HG03039 (cell line): Measurements from ENCODE around the gene POU6F2.
"Not testable (repeated sequence)": the region's sequence is repeated elsewhere in the genome, so short reads cannot be mapped to it uniquely, and the experiment has no call there.

Experiments
- ATAC-seq: cut with Tn5 transposase; IDR thresholded peaks from one replicate; pipeline ENCODE4 v1.9.1; 2021; ENCODE audit warnings: mild to moderate bottlenecking, moderate library complexity; ENCODE audit not compliant: unreplicated experiment

The POU6F2 gene

DNA sequence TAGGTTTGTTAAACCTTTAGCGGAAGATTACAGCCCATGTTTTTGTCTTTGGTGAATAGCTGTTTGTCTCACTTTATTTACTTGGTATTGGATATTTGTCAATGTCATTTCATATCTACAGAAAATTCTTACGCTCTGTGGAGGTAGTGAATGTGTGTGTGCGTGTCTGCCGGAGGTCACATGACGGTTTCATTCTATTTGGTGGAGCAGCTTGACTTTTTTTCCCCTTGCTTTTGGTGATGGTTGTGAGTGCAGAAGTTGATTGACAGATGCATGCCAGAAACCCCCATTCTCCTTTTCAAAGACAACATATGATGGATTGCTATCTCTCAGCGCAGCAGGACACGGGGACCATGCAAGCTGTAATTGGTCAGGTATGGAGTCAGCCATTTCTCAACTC, at the start of gene POU6F2:
POU6F2 (plus strand) TSS at position 225 of the 400 bp plus-strand sequence; CDS start at position 270, 45 bp downstream.
- ATAC-seq, result no peak

- no peak for ATAC-seq
Measured at GRCh38 chr7:38928506-38928905, 49.2 kb upstream of the POU6F2 start.

DNA sequence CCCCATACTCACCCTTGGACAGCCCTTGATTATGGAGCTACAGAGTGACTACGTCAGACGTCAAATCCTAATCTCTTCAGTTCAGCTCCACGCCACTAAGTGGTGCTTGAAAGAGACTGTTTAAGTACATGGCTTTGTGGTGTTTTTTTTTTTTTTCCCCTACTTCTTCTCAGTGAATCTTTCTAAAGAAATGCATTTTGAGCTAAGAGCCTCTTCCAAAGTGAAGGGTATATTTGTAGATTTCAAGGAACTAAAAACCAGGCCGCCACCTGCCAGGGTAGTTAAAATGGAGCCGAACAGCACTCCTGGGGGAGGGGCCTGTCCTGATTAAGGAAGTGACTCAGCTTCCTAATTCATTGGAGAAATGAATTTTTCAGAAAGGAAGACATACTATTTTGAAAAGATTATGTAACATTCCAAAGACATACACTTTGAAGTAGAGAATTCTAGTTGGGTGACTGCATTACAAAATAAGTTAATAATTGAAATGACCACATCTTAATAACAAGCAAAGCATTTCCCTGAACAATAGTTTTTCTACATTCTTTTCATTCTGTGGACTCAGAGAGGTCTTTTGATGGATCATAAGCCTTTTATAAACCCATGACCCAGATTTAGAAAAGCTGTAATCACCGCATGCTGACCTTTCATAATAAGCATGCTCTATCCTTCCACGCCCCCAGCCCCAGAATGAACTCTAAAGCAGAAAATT, 48.1 kb upstream of the POU6F2 start:
- ATAC-seq, result no peak

GRCh38 chr7:38932509-38933168, 45.1 kb upstream of the POU6F2 start:
- no peak for ATAC-seq

DNA sequence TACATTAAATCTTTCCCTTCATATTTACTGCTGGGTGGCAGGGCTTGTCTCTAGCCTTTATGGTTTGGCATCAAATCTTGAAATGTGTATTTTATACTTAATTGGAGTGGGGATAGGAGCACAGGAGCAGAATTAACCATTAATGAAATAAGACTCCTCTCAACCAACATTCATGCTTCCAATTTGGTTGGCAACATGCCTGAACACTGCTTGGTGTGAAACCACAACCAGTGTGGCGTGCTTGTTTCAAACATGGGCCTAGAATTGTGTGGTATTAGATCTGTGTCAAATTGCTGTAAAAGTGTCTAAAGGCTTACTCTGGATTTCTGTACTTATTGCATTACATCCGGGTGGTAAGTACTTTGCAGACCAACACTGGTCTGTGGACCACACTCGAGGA, 43.7 kb upstream of the POU6F2 start:
- ATAC-seq, result no peak

DNA sequence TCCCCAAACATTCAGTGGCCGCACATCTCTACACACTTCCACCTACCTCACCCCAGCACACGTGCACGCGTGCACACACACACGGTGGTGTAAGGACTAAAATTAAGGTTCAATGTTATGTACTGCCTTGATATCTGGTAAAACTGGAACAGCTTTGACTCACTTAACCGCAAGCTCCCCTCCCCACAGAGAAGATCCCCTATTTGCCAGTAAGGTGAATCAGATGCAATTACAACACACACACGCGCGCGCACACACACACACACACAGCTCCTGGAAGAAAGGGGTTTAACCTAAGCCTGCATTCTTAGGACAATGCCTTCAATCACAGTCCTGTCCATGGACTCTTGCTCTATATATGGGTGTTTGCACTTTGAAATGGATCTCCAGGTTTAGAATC, 43.2 kb upstream of the POU6F2 start:
- ATAC-seq, result no peak

GRCh38 chr7:38936641-38937040, 41.1 kb upstream of the POU6F2 start:
- no peak for ATAC-seq

GRCh38 chr7:38938001-38938485, 39.7 kb upstream of the POU6F2 start:
- no peak for ATAC-seq

DNA sequence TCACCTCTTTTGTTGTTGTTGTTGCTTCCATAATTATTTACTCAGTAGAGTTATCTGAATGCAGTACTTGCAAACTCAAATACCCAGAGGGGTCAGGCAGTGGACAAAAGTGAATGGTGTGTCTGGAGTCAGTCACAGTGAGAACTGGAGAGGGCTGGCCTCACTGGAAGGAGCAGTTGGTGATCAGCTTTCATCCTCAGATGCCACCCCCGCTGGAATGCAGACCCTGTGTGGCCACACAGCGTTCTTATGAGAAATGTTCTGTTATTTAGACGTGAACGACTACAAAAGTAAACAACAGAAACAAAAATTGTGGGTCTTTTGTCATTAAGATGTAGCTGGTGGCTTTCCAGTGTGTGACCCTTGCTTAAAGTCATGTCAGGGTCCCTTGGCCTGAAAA, 39.1 kb upstream of the POU6F2 start:
- ATAC-seq, result no peak

DNA sequence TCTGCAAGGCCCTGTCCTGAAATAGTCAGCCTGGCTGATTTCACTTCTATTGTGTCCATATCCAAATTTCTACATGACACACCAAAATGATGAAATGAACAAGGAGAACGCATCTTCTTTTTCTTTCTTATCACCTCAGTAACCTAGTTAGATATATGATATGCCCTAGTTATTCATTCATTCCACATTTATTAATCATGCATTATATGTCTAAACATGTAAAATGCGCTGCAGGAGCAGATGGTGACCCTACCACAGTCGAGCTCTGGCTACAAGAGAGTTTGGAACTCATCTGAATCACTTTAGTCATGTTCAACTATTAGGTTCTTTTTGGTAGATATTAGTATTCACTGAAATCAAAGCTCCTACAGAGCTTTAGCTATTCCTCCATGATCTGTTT, 36.9 kb upstream of the POU6F2 start:
- ATAC-seq, result no peak

GRCh38 chr7:38942431-38943051, 35.2 kb upstream of the POU6F2 start:
- no peak for ATAC-seq

GRCh38 chr7:38947541-38947940, 30.2 kb upstream of the POU6F2 start:
- not testable (repeated sequence) for ATAC-seq

DNA sequence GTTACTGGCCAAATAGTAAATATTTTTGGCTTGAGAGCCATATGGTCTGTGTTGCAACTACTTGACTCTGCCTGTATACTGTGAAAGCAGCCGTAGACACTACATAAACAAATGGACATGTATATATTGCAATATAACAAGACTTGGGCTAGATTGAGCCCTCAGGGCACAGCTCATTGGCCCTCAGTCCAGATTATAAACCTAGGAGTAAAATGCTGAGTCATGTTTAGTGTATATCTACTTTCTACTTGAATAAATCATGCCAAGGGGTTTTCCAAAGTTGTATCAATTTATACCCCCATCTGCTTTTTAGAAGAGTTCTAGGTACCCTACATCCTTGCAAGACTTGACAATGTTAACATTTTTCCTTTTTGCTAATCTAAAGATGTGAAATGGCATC, 27.4 kb upstream of the POU6F2 start:
- no peak for ATAC-seq

- ATAC-seq, result no peak
Measured at GRCh38 chr7:38951213-38951612, 26.5 kb upstream of the POU6F2 start.

GRCh38 chr7:38953227-38953626, 24.5 kb upstream of the POU6F2 start:
- no peak for ATAC-seq

- no peak for ATAC-seq
Measured at GRCh38 chr7:38953971-38954370, 23.7 kb upstream of the POU6F2 start.

- ATAC-seq, result no peak
Measured at GRCh38 chr7:38955892-38956291, 21.8 kb upstream of the POU6F2 start.

- no peak for ATAC-seq
Measured at GRCh38 chr7:38962028-38962427, 15.7 kb upstream of the POU6F2 start.

GRCh38 chr7:38964921-38965320, 12.8 kb upstream of the POU6F2 start:
- ATAC-seq, result no peak

DNA sequence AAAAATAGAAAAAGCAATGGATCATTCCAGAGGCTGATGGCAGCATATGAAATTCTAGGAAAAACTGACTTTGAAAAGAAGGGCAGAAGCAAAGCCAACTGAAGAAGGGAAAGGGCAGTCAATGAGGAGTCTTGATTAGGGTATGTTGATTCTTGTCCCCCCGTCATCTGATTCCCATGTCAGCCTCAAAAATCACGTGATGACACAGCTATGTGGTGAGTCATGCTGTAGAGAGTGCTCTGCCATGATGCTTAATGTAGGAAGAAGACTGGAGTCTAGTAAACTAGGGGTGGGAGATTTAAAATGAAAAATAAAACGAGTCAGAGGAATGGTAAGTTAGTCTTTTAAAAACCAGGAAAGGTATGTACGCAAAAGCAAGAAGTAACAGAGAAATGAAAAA, 3.9 kb upstream of the POU6F2 start:
- ATAC-seq, result no peak

DNA sequence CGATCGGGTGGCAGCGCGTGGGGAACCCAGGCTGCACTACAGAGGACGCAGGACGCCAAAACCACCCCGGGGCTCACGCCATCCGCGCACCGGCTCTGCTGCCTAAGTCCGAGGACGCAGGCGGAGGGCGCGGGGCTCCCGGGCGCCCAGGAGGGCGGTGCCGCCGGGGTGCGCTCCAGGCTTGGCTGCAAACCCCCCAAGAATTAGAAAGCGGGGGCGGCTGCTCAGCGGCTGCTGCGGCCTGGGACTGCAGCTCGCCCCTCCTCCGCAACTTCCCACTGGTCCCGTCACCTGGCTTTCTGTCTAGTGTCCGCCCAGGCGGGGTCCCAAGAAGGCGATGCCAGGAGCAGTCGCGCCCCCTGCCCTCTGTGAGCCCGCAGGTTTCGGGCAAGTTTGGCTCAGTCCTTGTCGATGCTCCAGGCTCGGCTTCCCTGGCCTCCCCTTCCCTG, 1.7 kb upstream of the POU6F2 start:
- no peak for ATAC-seq

DNA sequence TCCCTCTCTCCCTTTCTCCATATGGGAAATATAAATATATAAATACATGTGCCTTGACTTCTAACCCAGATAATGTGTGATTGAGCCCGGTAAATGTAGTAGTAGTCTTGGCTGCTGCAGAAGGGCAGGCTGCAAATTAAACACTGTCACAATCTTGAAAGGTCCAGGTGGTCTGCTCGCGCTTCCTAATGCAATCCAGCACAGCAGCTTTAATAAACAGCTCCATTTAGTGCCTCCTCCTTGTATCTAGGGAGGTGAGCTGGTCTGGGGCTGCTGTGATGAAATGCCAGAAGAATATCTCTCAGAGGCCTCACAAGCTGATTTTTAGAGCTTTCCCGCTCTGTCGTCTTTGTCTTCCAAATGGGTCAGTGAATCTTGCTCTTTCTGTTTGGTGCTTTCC, 782 bp downstream of the POU6F2 start:
- no peak for ATAC-seq
